DMS53 (cell line): ENCODE results near the gene SULT6B1.
"Not testable (repeated sequence)": the region's sequence is repeated elsewhere in the genome, so short reads cannot be mapped to it uniquely, and the experiment has no call there.

ENCODE experiments used
- DNase-seq: peaks from one replicate; lab custom pipeline; 2025; lab: John Stamatoyannopoulos, UW

SULT6B1 gene

DNA sequence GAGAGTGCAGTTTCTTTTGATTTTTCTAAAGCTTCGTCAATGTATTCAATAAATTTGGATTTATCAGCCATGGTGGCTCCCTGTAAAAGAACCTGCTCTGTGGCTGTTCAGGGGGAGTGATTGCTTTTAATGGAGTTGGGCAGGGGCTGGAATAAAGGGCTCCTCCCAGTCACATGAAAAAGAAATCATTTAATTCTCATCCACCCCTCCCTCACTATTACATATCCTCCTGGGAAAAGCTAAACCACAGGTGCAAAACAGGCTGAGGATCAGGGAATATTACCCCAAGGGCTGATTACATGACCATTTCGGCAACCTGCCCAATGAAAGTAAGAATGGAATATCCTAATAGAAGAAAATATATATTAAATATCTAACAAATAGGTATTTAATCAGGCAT lies at the start of gene SULT6B1:
Gene SULT6B1 (minus strand): TSS at position 101 of the 400 bp plus-strand sequence. CDS start 30 bp downstream, at position 71.
- DNase-seq: no peak

DNA sequence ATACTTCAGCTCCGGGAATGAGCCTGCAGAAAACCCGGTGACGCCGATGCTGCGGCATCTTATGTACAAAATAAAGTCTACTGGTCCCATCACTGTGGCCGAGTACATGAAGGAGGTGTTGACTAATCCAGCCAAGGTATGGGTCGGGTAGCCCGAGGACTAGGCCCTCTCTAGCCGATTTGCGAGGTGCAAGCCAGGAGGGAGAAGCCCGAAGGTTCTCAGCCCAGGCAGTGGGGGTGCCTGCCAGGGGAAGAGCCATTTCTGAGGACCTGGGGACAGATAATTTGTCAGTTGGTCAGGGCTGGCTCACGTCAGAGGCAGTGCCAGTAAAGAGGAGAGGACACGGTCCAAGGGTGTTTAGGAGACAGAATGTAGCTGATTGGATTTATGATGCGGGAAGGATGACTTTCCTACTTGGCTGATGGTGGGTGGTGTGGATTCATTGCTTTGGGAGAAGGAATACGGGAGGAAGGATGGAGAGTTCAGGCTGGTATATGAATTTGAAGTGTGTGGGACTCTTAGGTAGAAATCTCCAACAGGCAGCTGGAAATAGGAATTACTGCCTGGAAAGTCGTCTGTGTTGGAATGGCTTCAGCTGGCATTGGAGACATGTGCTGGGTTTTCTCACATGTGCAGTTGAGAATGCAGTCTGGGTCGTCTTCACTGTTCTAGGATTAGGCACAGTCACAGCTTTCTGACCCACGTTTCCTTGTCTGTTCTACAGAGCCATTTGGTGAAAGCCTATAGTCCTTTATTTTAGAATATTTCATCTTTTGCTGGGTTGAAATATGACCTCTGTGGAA lies 43.9 kb upstream of the SULT6B1 start:
- no peak for DNase-seq

DNA sequence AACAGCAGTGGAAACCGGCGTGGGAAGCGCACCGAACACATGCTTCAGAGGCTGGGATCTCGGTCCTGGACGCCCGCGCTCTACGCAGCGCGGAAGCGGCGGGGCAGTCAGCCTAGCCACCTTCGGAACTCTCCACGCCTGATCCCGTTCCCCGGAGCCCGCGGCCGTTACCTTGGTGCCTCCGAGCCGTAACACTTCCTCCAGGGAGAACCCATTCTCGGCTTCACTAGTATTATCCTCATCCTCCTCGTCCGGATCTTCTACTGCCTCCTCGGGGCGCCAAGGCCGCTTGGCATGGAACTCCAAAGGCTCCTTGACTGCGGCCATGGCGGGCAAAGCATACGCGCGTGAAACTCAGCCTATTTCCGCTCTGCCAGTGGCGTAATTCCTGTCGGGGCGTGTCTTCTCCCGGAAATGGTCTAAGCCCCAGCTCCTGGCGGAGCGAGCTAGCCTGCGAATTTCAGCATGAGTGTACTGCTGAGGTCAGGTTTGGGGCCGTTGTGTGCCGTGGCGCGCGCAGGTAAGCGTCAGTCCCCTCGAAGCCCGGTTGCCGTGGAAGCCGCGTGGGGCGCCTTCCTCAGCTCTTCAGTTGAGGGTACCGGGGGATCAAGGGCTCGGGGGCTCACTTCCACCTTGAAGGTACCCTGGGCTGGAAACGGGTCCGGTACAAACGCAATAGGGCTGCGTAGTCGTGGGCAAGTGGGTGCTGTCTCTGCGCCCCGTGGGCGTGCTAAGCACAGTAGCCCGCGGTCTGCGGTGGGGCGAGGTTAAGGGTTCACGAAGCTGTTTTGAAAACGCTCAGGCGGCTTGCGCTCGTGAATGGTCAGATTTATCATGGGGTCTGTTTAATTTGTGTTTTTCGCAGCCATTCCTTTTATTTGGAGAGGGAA lies 43.0 kb upstream of the SULT6B1 start, which contains the start of the genes CEBPZ and NDUFAF7:
Gene CEBPZ (minus strand): TSS at position 356 of the 890 bp plus-strand sequence. CDS start 29 bp downstream, at position 327.
Gene NDUFAF7 (plus strand): TSS at position 418 of the 890 bp plus-strand sequence. CDS start 48 bp downstream, at position 466.
- peak; percentile 93 for DNase-seq

DNA sequence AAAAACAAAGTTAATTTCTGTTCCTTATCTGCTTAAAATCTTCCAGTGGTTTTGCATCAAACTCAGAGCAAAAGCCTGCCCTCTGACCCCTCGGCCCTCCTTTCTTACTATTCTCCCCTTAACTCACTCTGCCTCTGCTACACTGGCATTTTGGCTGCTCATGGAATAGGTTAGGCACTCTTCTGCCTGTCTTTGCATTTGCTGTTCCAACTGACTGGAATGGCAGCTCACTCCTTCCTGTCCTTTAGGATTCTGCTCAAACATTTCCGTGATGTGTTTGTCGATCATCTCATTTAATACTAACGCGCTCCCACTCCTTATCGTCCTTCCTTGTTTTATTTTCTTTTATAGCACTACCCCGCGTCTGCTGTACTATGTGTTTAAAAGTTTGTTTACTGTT lies 42.1 kb upstream of the SULT6B1 start:
- DNase-seq: peak; percentile 35

GRCh38 chr2:37228788-37229187 lies 40.3 kb upstream of the SULT6B1 start:
- no peak for DNase-seq

DNA sequence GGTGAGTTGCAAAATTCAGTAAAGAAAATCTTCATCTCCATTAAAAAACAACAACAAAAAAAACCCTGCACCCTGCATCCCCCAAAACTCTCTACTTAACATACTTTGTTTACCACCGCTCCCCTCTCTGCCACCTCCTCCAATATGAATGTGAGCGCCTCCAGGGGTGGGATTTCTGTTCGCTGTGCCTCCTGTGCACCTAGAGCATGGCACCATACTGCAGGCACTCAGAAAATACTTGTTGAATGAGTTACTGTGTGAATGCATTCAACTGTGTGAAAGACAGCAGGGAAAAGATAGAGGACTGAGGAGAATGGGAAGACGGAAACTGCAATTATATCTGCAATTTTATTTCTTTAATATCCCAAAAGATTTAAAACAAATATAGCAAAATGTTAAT lies 38.4 kb upstream of the SULT6B1 start:
- DNase-seq: no peak

DNA sequence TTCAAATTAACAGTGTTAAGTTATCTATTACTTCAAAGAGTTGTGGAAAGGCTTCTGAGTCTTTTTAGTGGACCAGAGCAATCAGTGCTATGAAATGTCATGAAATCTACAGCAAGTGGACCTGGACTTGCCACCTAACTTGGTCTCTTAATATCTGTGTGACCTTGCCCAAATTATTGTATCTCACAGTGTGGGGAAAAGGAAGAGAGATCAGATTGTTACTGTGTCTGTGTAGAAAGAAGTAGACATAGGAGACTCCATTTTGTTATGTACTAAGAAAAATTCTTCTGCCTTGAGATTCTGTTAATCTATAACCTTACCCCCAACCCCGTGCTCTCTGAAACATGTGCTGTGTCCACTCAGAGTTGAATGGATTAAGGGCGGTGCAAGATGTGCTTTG lies 36.7 kb upstream of the SULT6B1 start:
- not testable (repeated sequence) for DNase-seq

- no peak for DNase-seq
These were observed 35.6 kb upstream of the SULT6B1 start for GRCh38 chr2:37224063-37224462.

DNA sequence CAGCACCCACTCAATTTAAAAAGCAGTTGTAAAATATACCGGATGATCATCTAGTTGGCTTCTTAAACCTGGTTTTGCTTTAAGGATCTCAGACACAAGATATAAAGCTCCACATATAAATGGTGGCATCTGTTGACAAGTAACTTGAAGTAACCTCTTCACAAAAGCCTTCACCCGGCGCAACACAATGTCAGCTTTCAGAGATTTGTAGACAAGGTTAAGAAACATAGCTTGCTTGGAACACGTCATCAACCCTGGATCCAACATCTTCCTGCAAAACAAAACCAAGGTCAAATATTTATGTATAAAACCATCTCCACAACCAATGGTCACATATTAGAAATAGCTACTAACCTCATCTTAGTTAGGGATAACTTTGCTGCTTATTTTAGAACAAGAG lies 34.7 kb upstream of the SULT6B1 start:
- no peak for DNase-seq

- DNase-seq: no peak
These were observed 30.6 kb upstream of the SULT6B1 start for GRCh38 chr2:37219046-37219445.

DNA sequence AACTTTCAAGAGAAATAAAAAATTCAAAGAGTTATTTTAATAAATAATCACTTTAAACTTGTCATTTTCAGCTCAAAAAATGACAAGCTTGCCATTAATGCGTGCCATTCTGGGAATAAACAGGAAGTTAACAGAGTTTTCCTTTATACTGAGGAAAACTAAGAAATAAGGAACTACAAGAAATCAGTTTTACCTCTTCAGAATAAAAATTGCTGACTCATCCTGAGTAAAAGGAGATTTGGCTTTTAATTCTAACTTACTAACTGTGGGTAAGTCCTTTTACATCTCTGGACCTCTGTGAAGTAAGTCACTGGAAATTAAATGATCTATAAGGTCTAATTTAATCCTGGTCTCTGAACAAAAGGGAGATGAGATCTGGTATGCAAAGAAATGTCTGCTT lies 26.8 kb upstream of the SULT6B1 start:
- DNase-seq: no peak

DNA sequence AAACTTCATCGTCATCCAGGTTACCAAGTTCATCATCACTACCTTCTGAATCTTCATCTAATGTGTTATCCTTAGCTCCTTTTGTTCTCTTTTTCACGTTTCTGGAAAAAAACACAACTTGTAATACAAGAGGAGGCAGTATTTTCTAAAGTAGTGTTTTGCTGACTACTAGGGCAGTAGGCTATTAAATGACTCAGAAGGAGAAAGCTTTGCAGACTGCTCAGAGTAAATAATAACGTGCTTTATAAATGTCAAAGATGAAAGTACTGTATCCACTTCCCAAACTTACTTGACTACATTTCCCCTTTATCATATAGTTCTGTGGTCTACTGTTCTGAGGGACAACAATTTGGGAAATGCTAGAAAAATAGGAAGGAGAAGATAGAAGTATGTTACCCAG lies 23.5 kb upstream of the SULT6B1 start:
- no peak for DNase-seq

GRCh38 chr2:37211212-37211611 lies 22.7 kb upstream of the SULT6B1 start:
- DNase-seq: no peak

DNA sequence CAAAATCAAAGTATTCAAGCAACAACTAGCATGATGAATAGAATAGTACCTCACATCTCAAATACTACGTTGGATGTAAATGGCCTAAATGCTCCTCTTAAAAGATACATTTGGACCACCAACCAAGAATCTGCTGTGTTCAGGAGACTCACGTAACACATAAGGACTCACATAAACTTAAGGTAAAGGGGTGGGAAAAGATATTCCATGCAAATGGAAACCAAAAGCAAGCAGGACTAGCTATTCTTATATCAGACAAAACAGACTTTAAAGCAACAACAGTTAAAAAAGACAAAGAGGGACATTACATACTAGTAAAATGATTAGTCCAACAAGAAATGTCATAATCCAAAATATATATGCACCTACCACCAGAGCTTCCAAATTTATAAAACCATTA lies 18.3 kb upstream of the SULT6B1 start:
- not testable (repeated sequence) for DNase-seq

DNA sequence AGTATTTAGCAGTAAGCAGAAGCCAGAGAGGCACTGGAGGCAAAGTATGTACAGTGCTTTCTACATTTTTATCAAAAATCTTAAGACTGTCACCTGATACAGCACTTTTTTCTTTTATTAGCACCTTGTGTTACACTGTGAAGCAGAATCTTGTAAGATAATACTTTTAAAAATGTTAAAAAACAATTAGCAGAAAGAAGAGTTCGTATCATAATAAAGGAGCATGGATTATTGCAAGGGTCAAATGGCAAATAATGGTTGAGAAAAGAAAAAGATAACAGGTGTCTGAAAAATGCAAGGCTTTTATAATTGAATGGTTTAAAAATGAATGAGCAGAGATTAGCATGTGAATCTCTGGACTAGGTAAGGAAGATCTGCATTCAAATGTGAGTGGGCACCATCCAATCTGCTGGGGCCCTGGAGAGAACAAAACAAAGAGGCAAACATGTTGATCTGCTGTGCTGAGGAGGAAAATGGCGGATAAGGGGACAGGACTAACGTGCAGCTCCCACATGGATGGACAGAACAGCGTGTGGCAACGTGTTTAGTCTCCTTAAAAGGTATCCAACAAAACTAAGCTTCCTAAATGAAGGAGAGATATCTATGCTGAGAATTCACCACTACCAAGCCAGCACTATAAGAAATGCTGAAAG lies 17.3 kb upstream of the SULT6B1 start:
- no peak for DNase-seq

DNA sequence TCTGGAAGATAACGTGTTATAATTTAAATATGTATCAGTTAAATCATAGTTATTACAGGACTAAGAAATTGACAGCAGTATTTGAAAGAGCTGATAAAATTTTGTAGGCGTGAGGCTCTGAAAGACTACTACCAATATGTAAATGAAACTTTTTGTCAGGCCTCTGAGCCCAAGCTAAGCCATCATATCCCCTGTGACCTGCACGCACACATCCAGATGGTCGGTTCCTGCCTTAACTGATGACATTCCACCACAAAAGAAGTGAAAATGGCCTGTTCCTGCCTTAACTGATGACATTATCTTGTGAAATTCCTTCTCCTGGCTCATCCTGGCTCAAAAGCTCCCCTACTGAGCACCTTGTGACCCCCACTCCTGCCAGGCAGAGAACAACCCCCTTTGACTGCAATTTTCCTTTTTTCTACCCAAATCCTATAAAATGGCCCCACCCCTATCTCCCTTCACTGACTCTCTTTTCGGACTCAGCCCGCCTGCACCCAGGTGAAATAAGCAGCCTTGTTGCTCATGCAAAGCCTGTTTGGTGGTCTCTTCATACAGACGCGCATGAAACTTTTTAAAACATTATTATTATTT lies 16.7 kb upstream of the SULT6B1 start:
- DNase-seq: not testable (repeated sequence)

DNA sequence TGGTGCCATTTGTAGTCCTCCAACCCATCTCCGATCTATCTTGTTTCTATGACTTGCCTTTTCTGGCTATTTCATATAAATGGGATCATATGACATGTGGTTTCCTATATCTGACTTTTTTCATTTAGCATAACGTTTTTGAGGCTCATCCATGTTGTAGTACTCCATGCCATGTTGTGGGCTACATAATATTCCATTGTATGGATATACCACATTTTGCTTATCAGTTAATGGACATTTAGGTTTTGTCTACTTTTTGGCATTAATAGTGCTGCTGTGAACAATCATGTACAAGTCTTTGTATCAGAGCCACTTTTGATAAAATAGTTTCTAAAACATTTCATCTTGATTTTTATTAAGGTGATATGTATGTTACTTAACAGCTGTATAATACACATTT lies 15.2 kb upstream of the SULT6B1 start:
- DNase-seq: no peak

DNA sequence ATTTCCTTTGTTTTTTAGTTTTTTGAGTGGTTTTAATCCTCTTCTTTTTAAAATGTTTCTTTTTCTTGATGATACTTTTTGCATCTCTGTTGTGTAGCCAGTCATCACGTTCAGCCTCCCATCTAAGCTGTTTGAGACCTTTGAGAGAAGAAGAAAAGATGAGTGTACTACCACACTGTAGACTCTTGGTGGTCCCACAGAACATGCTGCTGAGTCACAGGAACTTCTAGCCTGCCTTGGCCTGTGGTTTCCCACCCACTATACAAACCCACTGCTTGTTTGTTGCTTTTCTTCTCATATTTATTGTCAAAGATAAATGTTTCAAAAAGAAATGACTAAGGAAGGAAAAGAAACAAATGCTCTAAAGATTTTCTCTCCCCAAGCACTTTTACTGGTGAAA lies 13.3 kb upstream of the SULT6B1 start:
- no peak for DNase-seq

DNA sequence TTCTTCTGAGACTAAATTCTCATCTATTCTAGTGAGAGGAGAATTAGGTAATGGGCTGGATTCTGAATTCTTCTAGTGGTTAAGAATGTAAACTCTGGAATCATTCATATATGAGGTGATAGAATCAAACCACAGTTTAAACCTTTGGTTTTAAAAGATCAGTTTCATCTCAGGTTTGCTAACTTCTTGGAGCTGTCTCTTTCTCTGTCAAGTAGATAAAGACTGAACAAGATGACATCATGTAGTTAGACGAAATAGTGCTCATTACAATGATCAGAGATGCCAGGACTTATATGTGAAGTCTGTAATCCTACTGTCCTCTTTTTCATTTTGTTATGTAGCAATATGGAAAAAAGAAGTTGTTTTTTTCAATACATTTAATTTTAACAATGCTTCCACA lies 12.7 kb upstream of the SULT6B1 start:
- no peak for DNase-seq

DNA sequence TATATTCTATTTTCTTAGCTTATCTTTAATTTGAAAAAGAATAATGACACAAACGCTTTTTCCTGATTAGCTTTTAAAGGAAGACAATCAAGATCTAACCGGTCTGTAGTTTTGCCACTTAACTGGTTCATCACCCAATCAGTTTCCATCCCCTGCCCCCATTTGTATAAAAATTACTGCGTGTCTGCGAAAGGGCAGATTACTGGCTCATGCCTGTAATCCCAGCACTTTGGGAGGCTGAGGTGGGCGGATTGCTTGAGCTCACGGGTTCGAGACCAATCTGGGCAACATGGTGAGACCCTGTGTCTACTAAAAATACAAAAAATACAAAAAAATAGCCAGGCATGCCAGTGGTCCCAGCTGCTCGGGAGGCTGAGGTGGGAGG lies 10.2 kb upstream of the SULT6B1 start:
- DNase-seq: no peak

DNA sequence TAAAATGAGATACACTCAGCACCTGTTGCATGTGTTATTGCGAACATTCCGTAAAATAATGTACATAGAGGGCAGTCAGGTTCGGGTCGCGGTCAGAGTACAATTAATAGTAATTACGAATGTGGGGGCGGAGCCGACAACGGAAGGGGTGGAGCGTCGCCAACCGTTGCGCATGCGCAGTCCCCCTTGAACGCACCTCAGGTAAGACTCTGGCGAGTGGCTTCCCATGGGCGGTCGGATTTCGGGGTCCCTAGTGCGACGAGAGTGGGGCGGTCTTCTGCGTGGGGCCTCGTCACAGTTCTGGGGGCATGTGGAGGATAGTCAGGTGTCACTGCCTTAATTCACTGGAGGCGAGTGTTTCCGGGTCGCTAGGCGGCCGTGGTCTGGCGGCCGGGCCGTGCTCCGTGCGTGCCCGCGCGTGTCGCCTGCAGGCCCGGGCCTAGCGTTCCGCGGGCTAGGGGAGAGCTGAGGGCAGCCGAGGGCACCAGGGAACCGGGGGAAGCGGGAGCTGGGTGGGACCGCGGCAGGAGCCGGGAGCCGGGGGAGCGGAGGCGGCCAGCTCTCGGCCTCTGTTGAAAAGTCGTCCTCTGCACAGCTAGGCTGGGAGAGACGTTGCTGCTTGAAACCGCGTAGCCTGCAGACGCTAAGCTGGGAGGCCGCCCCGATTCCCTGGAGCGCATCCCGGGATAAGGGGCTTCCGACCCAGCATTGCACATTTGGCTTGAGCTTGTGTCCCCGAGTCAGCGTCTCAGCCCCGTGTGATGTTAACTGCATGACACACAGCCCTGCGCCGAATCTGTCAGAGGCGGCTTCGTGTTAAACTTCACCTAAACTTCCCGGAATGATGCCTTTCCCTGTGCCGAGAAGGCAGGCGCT lies 8.1 kb upstream of the SULT6B1 start, which contains the start of gene CEBPZOS:
Gene CEBPZOS (plus strand): TSS at position 177 of the 876 bp plus-strand sequence. CDS start 3,209 bp downstream, outside the sequence.
- DNase-seq: peak; percentile 84
